GM03348 (cell line): Measurements from ENCODE around the gene CCDC187.
A peak's percentile ranks its signal among the peaks of the same experiment; 100 is the strongest.

Source experiments
- DNase-seq: peaks from one replicate; pipeline ENCODE4 v3.0.0; 2012; ENCODE audit warnings: low spot score

Gene CCDC187

DNA sequence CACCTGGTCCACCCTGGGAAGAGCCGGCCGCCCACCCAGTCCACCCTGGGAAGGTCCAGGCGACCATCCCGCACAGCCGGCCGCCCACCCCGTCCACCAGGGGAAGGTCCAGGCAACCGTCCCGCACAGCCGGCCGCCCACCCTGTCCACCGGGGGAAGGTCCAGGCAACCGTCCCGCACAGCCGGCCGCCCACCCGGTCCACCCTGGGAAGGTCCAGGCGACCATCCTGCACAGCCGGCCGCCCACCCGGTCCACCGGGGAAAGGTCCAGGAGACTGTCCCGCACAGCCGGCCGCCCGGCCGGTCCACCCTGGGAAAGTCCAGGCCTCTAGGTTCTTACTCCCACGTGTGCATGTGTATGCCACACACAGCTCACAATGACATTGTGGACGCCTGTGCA, 51.6 kb downstream of the CCDC187 start:
- no peak for DNase-seq

DNA sequence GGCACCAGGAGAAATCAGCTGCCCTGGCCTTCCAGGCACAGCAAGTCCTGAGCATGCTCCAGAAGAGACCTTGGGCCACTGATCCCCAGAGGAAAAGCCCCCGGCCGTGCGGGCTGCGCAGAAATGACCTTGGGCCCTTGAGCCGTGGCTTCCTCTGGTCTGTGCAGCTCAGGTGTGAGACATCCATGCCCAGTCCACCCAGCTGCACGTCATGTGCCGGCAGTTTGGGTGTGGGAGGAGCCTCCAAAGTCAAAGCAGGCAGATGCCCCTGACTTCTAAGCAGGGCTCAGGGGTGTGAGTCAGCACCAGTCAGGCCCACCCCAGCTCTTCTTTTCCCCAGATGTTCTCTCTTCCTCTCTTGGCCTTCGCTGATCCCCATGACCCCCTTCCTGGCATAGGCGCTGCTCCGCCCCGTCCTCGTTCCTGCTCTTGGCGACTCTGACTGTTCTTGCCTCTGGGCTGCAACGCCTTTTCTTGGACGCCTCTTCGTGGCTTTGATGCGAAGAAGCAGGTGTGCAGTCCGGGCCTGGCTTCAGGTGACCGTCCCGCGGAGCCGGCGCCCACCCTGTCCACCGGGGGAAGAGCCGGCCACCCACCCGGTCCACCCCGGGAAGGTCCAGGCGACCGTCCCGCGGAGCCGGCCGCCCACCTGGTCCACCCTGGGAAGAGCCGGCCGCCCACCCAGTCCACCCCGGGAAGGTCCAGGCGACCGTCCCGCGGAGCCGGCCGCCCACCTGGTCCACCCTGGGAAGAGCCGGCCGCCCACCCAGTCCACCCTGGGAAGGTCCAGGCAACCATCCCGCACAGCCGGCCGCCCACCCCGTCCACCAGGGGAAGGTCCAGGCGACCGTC, 52.4 kb downstream of the CCDC187 start:
- DNase-seq: no peak

DNA sequence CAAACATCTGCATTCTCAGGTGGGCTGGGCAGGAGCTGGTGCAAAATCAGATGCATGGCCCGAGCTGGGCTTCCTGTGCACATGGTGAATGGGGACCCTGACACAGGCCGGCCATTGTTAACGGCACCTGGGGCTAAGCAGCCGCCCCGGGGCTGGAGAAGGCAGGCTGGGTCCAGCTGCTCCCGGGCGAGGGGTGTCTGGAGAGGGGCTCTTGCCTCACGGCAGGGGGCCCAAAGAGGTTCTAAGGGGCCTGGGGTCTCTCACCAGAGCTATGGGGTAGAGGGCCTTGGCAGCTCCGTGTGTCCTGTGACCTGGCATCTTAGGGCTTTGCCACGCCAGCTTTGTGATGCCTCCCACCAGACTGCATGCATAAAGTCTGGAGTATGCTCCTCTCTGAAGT, 53.2 kb downstream of the CCDC187 start:
- no peak for DNase-seq

DNA sequence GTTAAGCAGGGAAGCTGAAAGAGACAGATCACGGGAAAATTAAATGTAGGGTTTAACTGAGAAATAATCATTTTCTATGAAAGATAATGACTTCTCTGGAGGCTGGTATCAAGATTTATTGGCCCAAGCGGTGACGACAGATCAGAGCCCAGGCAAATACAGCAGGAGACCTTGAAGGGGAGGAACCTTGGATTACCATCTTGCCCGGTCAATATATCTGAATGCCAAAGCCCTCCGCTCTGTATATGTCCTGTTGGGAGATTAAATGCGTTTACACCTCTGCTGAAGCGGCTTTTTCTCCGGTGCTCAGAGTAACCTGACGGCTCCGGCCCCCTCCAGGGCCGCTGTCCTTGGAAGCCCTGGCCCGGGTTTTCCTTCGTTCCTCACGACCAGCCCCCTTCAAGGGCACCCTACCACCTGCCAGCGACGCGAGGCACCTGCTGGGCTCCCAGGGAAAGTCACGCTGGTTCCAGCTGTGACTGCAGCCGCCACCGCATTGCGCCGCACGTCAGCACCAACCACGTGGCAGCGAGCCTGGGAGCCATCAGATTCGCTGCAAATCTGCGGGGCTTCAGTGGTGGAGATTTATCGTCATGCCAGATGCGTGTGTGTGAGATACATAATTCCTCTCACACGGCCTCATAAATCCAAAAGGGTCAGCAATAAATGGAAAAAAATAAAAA, 53.9 kb downstream of the CCDC187 start:
- no peak for DNase-seq

DNA sequence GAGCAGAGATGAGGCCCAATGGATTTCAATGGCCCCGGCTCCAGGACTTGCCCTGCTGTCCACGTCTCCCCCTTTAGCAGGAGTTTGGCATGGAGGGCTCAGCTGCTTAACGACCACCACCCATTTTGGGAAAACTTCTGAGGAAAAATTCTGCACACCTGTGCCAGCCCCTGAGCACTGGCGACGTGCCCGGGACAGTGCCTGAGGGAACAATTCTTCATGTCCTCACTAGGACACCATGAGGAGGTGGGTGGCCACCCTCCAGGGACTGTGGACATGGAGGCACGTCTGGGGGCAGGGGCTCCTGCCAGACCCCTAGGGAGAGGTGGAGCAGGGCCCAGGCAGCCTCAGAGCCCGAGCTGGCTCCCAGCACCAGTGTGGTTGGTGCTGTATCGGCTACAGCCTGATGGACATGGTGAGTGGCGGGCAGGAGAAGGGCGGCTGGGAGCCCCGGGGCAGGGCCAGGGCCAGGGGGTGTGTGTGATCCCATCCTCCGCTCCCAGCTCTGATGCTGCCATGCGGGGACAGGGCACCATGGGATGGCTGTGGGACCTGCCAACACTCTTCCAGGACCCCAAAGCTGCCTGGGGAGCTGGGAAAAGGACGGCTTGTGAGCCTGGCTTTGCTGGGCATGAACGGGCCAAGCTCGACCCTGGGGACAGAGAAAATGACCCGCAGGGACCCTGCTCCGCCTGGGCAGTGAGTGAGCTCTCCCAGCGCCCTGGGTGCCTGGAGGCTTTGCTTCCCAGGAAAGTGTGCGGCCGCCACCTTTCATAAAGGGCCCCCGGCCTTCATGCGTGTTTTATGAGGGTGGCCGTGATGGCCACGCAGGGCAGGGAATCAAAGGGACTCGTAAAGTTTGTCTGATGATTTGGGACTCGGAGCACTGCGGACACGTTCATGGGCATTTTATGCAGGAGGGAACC, 54.7 kb downstream of the CCDC187 start:
- DNase-seq: no peak

DNA sequence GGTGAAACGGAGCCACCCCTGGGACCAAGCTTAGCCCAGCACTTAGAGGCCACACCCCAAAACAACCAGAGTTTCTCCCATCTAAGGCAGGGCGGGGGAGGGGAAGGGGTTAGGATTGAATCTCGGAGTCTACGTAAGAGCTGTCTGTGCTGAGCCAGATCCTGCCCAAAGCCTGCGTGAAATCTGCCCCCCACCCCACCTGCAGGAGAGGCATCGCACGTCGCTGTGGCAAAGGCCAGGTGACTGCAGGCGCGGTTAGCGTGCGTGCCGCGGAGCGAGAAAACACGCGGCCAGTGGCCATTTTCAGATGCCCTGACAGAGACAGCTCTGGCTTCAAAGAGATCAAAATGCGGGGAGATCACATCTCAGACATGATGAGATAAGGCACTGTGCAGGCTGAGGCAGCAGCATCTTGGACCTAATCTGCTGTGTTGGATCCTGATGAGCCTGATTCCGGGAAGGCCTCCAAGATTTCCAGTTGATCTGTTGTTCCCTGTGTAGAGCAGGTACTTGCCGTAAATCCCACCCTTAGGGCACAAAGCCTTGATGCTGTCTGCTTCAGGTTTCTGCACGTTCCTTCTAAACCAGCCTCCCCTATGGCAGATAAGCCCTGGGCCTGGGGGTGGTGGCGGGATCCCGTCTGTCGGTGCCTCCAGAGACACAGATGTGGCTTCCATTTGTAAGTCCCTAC, 55.8 kb downstream of the CCDC187 start:
- no peak for DNase-seq

DNA sequence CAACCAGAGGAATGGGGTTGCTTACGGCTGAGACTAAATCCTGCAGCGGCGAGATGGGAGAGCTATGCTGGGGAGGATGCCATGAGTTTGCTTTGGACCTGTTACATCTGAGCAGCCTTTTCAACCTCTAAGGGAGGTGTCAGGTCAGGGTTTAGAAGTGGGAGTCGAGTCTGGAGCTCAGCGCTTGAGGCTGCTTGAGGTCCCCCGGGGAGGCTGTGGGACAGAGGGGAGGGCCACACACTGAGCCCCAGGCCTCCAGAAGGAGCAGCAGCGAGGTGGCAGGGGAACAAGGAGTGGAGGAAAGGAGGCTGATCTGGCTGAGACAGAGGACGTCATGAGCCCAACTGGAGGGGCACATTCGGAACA, 56.4 kb downstream of the CCDC187 start:
- DNase-seq: no peak

DNA sequence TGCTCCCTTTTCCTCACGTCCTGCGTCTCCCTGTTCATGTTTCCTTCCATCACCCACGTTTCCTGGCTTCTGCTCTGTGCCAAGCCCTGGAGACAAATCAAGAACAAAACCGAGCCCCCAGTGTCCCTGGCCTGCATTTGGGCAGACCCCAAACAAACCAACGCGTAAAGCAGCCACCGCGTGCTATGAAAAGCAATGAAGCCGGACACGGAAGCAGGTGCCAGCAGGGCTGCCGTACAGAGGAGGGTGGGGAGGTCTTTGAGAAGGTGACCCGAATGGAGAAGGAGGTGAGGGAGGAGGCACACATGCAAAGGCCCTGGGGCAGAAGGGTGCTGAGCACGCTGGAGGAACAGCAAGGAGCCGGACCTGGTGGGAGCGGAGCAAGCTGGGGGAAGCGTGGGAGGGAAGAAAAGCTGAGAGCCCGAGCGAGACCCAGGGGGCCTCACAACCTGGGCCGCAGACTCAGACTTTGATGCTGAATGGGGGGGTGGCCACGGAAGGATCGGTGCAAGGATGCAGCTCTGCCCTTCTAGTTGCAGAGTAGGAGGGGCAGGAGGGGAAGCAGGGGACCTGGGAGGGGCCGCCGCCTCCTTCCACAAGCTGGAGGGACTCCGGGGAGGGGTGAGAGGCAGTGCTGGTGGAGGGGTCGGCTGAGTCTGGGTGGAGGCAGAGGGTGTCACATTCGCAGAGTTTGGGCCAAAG, 56.9 kb downstream of the CCDC187 start:
- DNase-seq: no peak

DNA sequence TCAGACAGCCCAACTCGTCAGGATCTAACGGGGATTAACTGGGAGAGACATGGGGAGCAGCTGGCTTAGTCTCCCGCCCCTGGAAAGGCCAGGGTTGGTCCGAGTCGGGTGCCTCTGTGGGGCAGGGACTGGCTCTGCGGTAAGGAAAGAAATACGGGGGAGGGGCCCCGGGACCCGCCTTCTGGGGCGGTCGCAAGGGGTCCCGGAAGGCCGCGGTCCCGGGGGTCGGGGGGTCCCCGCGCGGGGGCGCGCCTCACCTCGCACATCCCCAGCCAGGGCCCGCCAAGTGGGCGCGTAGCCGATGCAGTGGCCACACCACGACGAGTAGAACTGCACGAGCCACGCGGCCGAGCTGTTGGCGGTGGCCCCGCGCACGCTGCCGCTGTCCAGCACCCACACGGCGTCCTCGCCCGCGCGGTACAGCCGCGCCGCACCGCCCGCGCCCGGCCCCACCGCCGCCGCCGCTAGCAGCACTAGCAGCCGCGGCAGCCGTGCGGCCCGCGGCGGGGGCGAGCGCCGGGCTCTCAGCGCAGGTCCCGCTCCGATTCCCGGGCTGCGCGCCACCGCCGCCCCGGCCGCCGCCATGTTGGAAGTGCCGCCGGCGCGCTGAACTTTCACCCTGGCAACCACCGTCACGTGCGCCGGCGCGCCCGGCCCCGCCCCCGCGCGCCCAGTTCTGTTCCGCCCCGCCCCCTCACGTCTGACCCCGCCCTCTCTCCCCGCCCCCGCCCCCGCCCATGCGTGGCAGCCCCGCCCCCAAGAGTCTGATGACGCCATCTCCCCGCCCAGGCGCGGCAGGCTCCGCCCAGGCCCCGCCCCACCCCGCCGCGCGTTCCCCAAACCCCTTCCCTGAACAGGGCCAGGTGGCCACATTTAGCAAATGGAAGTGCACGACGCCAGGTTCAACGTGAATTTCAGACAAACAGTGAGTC, 58.4 kb downstream of the CCDC187 start, which contains the start of gene QSOX2:
QSOX2 (minus strand) TSS at position 594 of the 932 bp plus-strand sequence; CDS start at position 585, 9 bp downstream.
- DNase-seq: peak; percentile 99

DNA sequence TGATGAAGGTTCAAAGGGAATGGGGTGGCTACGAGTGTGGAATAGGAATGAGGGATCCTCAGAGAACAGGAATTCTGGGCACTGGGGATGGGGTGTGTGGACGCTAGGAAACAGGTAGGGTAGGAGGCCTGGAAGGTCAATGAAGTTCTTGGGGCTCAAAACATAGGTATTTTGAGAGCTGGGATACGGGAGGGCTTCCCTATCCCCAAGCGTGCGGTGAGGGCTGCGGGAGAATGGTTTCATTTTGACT, 59.0 kb downstream of the CCDC187 start:
- no peak for DNase-seq

DNA sequence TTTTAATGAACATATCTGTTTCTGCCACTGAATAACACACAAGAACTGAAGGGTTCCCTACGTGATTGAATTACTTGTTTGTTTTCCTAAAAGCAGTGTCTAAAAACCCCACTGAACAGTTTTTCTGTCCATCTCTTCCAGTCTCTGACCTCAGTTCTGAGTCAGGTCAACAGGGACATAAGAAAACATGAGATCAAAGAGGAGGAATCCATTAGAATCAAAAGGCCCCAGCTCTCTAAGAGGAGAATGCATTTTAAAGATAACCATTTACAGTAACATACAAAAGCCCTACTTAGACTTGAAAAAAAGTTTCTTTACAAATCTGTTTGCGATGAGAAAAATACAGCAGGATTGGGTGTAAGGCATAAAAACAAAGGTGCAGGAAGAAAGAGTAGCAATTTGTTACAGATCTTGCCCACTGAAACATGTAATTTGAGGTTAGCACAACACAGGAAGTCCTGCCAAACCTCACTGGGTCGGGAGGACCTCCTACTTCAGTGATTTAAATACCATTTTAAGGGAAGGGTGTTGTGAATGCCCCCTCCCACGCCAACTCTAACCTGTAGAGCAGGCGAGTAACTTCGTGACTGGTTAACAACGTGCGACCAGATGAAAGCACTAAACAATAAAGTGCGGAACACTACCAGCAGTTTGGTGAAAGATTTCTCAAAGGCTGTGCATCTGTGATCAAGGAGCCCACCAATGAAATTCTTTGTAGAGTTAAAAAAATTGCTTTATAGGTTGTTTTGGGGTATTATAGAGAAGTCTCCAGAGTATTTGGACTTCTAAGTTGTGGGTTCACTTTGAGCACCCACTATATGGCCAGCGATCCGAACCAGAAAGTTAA, 59.5 kb downstream of the CCDC187 start:
- no peak for DNase-seq

DNA sequence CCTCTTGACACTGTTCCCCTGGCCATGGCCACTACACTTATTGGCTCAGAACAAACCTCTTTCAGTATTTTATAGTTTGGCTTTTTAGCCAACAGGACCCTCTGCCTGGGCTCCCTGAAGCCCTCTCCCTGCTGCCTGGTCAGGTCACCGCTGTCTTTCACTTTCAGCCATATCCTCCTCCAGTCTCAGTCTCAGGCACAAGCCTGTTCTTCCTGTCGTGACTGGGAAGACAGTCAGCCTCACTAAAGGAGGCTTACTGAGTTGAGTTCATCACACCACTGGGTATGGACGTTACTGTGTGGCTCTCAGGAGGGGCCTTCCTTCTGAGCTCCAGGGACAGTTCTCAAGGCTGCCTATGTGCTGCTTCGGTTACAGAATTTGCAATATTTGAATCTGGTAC, 60.3 kb downstream of the CCDC187 start:
- DNase-seq: no peak

DNA sequence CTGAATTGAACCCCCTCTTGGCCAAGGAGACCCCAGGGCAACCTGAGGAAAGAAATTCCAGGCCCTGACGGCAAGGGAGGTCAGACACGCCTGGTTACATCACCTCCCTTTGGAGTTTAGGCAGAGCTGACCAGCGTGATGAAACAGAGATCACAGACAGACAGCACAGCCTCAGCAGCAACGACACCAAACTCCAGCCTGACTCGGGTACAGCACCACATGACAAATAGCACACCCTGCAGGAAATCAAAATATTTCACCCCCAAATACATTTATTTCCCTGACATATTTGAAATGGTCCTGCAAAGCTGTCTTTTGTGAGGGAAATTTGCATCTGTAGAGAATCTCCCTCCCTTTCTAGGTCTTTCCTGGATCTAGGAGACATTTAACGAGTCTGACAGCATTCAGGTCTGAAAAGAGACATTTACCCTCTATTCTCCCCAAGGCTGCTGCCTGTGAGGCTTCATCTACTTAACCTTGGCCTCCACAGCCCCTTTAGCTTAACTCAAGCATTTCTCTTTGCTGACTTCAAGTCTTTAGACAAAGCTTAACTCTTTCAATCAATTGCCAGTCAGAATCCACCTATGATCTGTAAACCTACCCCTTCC, 60.9 kb downstream of the CCDC187 start:
- DNase-seq: no peak

DNA sequence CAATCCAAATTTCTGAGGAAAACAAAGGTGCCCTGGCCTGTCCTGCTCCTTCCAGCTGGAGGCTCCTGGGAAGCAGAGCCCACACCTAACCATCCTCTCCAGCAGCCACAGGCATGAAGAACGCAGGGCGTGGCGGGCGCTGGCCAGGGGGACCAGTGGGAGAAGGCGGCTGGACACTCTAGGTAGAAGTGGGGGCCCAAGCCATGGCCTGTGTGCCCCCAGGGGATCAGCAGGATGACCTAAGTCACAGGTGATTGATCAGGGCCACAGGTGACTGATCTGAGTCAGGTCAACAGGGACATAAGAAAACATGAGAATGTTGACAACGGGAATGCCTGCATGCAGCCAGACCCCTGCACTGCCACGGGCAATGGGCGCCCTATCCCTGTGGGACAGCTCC, 61.6 kb downstream of the CCDC187 start:
- DNase-seq: no peak

DNA sequence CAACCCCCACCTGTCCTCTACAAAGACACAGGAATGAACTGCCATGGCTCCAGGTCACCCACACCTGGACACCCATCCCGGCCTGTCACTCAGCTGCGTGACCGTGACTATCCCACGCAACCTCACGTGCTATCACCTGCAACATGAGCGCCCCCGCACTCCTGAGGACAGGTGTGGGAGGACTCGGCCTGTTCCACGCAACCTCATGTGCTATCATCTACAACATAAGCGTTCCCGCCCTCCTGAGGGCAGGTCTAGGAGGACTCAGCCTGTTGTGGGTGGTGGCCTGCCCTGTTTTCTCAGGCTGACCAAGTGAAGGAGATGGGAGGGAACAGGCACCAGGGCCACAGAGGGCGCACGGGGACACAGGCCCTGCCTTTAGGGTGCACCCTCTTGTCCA, 62.4 kb downstream of the CCDC187 start:
- DNase-seq: no peak

DNA sequence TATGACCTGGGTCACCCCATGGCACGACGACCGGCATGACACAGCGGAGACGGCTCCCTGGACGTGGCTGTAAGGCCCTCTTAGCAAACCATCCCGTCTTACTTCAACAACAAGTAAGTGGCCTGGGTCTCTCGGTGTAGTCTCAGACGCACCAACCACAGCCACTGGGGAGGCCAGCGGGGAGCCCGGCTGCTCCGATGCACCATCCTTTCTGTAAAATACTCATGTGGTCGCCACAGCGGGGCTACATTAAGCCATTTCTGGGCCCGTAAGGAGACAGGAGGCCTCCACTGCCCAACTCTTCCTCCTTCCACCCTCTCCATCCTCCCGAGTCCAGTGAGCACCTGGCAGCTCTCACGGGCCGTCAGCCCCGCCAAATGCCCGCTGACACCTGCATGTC, 63.0 kb downstream of the CCDC187 start:
- DNase-seq: no peak

DNA sequence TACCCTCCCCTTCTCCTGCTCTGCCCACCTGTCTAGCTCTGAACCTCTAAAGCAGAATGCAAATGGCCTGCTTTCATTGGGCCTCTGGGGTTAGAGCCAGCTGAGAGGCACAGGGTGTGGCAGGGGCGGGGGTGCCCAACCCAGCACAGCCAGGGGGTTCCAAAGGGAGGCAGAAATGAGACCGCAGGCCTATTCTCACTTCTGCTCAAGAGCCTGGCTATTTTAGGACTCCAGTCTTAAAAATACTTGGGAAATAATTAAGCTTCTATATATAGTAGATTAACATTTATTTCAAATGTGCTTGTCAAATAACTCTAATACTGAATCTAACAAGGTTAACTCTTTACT, 63.9 kb downstream of the CCDC187 start:
- DNase-seq: no peak

DNA sequence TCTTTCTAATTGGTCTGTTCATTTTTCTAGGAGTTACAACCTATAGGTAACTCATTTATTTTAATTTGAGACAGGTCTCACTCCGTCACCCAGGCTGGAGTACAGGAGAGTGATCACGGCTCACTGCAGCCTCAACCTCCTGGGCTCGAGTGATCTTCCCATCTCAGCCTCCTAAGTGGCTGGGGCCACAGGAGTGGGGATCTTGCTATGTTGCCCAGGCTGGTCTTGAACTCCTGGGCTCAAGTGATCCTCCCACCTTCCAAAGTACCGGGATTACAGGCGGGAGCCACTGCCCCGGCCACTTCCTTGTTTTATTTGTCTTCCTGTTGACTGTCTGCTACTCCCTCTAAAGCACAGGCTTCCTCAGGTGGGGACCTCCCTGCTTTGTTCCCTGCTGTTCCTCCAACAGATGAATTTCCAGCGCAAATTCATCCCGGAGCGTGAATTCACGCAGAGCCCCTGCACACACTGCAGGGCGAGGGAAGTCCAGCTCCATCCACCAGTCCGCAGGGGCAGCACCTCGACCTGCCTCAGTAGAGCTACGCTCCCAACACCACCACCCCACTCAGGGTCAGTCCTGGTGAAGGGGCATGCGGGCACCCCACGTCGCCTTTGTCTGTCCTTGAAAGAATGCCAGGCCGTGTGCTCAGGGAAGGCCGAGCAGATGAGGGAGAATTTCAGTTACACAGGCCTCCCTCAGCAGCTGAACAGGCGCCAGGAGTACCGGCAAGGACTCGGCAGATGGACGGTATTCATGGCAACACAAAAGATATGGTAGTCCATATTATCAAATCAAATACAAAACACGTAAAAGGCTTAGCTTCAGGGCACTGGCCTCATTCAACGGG, 64.5 kb downstream of the CCDC187 start:
- no peak for DNase-seq
